SK-N-SH (cell line): ENCODE data around the gene MAPK11. TPM values are rescaled to one million over a fixed set of nuclear protein-coding genes. Genes with fewer than 3 reads are reported as not detected.

ENCODE experiments used
- CTCF ChIA-PET: fragments of 300-600, 350-600 bp; formaldehyde crosslinking; extraction: SDS; loops from one replicate; lab custom pipeline; 2021; lab: Yijun Ruan, JAX
- POLR2A ChIA-PET: fragments of 350-600 bp; sonication (Branson Sonifier 250); formaldehyde crosslinking; extraction: SDS; loops from one replicate; lab custom pipeline; 2020; ENCODE audit warnings: antibody characterized with exemption, inconsistent platforms; lab: Yijun Ruan, JAX
- DNase-seq: peaks from one replicate; pipeline ENCODE4 v3.0.0; 2012
- H2AFZ ChIP-seq: fragments of 200-600 bp; sonication (generic); 2 replicates; pipeline ENCODE4 v1.8.1; 2016; ENCODE audit warnings: antibody characterized with exemption, mild to moderate bottlenecking, low read depth
- H3F3A ChIP-seq: fragments of 200-600 bp; sonication (generic); replicated peaks from 2 replicates; pipeline ENCODE3; 2016; ENCODE audit warnings: antibody characterized with exemption, mild to moderate bottlenecking; ENCODE audit not compliant: insufficient read depth
- H3K27ac ChIP-seq, 2 experiments: fragments of 200-500 bp in 1 of 2; fragments of 200-600 bp in 1 of 2; sonication (Bioruptor generic) in 1 of 2; sonication (generic), shearing (Covaris generic) in 1 of 2; 2 replicates each; pipeline versions ENCODE4 v1.5.1 to v1.6.1; 2014 to 2016; ENCODE audit warnings: low read depth in 2 of 2, inconsistent platforms in 1 of 2, low read length in 1 of 2, mild to moderate bottlenecking in 1 of 2, mixed read lengths in 1 of 2
- H3K27me3 ChIP-seq: fragments of 200-600 bp; sonication (generic), shearing (Covaris generic); 2 replicates; pipeline ENCODE4 v1.6.1; 2016; ENCODE audit warnings: mixed run types; ENCODE audit not compliant: insufficient read depth
- H3K36me3 ChIP-seq, 2 experiments: fragments of 200-500 bp in 1 of 2; fragments of 200-600 bp in 1 of 2; sonication (Bioruptor generic) in 1 of 2; sonication (generic) in 1 of 2; replicated peaks in 1 of 2; 2 replicates each; pipeline versions ENCODE3 to v1.5.1; 2014 to 2016; ENCODE audit warnings: low read length in 1 of 2, mild to moderate bottlenecking in 1 of 2; ENCODE audit not compliant: insufficient read depth in 2 of 2, control insufficient read depth in 1 of 2
- H3K4me1 ChIP-seq, 2 experiments: fragments of 200-500 bp in 1 of 2; fragments of 200-600 bp in 1 of 2; sonication (Bioruptor generic) in 1 of 2; sonication (generic), shearing (Covaris generic) in 1 of 2; 2 replicates each; pipeline versions ENCODE4 v1.5.1 to v1.6.1; 2014 to 2016; ENCODE audit warnings: low read depth in 1 of 2, low read length in 1 of 2, mixed run types in 1 of 2; ENCODE audit not compliant: insufficient read depth in 2 of 2, control insufficient read depth in 1 of 2
- H3K4me2 ChIP-seq: fragments of 200-600 bp; sonication (generic), shearing (Covaris generic); 2 replicates; pipeline ENCODE4 v1.6.1; 2017; ENCODE audit warnings: mixed run types
- H3K4me3 ChIP-seq, 2 experiments: fragments of 200-500 bp in 1 of 2; fragments of 200-600 bp in 1 of 2; sonication (Bioruptor generic) in 1 of 2; sonication (generic), shearing (Covaris generic) in 1 of 2; 2 replicates each; pipeline versions ENCODE4 v1.5.1 to v1.8.1; 2014 to 2016; ENCODE audit warnings: low read depth in 2 of 2, inconsistent platforms in 1 of 2, low read length in 1 of 2, mild to moderate bottlenecking in 1 of 2, mixed read lengths in 1 of 2, moderate library complexity in 1 of 2
- H3K79me2 ChIP-seq: fragments of 200-600 bp; sonication (generic); 2 replicates; pipeline ENCODE4 v1.8.1; 2017; ENCODE audit warnings: mild to moderate bottlenecking; ENCODE audit not compliant: insufficient read depth
- H3K9ac ChIP-seq: fragments of 200-600 bp; sonication (generic); 2 replicates; pipeline ENCODE4 v1.6.1; 2017; ENCODE audit warnings: mixed run types
- H3K9me2 ChIP-seq: fragments of 200-600 bp; sonication (generic); 2 replicates; pipeline ENCODE4 v1.6.1; 2017; ENCODE audit warnings: mixed run types
- H3K9me3 ChIP-seq: fragments of 200-600 bp; sonication (generic); 2 replicates; pipeline ENCODE4 v1.6.1; 2017; ENCODE audit warnings: mixed run types, mild to moderate bottlenecking, moderate library complexity
- H4K20me1 ChIP-seq: fragments of 200-600 bp; sonication (generic); 2 replicates; pipeline ENCODE4 v1.6.1; 2017; ENCODE audit warnings: mild to moderate bottlenecking, mixed run types; ENCODE audit not compliant: insufficient read depth
- CHD2 ChIP-seq: fragments of 150-350 bp; IDR thresholded peaks from 2 replicates; pipeline ENCODE4 v1.6.1; 2018; ENCODE audit warnings: low read length; ENCODE audit not compliant: partially characterized antibody
- EZH2phosphoT487 ChIP-seq: fragments of 200-600 bp; sonication (generic); IDR thresholded peaks from 2 replicates; pipeline ENCODE4 v1.6.1; 2017; ENCODE audit warnings: low read depth, mixed run types, mild to moderate bottlenecking, antibody characterized with exemption, moderate library complexity, borderline replicate concordance
- FOXJ3 ChIP-seq: sonication (generic); formaldehyde crosslinking; IDR thresholded peaks from 2 replicates; pipeline ENCODE4 v1.5.1; 2020; ENCODE audit warnings: mild to moderate bottlenecking, missing genetic modification reagents
- FOXM1 ChIP-seq: IDR thresholded peaks from 2 replicates; pipeline ENCODE4 v1.4.0; 2012; ENCODE audit warnings: low read depth, mild to moderate bottlenecking
- JUND ChIP-seq: IDR thresholded peaks from 2 replicates; pipeline ENCODE4 v1.4.0; 2012
- MEF2A ChIP-seq: IDR thresholded peaks from 2 replicates; pipeline ENCODE4 v1.4.0; 2012; ENCODE audit warnings: low read depth, borderline replicate concordance
- MXI1 ChIP-seq: IDR thresholded peaks from 2 replicates; pipeline ENCODE4 v1.6.1; 2012; ENCODE audit warnings: mild to moderate bottlenecking, low read depth, low read length, improper control_type of control experiment
- NFIC ChIP-seq: IDR thresholded peaks from 2 replicates; pipeline ENCODE4 v1.4.0; 2012; ENCODE audit warnings: borderline replicate concordance
- NRF1 ChIP-seq: IDR thresholded peaks from 2 replicates; pipeline ENCODE4 v1.6.1; 2012; ENCODE audit warnings: low read depth, mild to moderate bottlenecking, low read length
- TAF1 ChIP-seq: IDR thresholded peaks from 2 replicates; pipeline ENCODE4 v1.6.1; 2012; ENCODE audit warnings: low read depth, mild to moderate bottlenecking, low read length, moderate library complexity, borderline replicate concordance
- WGBS: methylation state at CpG from one replicate; pipeline ENCODE4 v1.1.6; 2017; ENCODE audit warnings: low lambda C conversion rate; 5-methylcytosine and 5-hydroxymethylcytosine counted together
- polyA plus RNA-seq, 3 experiments: library from polyadenylated mRNA; depleted of rRNA; stranded (reverse); fragments of >200 nt; gene quantifications; 2 replicates each; pipeline ENCODE4 v1.2.3, GENCODE V29; 2012
- TF ChIP-seq, protein P1 (sequence below): IDR thresholded peaks from 2 replicates; pipeline ENCODE4 v1.4.0; 2012; ENCODE audit warnings: low read depth
- TF ChIP-seq, protein P2 (sequence below): fragments of 150-350 bp; IDR thresholded peaks from 2 replicates; pipeline ENCODE4 v1.6.1; 2017; ENCODE audit warnings: antibody characterized with exemption, low read length, low read depth, borderline replicate concordance
- TF ChIP-seq, protein P3 (sequence below): fragments of 200-600 bp; sonication (generic); IDR thresholded peaks from 2 replicates; pipeline ENCODE4 v1.6.1; 2017; ENCODE audit warnings: antibody characterized with exemption, mild to moderate bottlenecking, moderate library complexity

Gene MAPK11
- polyA plus RNA-seq, 1 of the 3 experiments (the other 2 are of a cell fraction), result 36.0 TPM

DNA sequence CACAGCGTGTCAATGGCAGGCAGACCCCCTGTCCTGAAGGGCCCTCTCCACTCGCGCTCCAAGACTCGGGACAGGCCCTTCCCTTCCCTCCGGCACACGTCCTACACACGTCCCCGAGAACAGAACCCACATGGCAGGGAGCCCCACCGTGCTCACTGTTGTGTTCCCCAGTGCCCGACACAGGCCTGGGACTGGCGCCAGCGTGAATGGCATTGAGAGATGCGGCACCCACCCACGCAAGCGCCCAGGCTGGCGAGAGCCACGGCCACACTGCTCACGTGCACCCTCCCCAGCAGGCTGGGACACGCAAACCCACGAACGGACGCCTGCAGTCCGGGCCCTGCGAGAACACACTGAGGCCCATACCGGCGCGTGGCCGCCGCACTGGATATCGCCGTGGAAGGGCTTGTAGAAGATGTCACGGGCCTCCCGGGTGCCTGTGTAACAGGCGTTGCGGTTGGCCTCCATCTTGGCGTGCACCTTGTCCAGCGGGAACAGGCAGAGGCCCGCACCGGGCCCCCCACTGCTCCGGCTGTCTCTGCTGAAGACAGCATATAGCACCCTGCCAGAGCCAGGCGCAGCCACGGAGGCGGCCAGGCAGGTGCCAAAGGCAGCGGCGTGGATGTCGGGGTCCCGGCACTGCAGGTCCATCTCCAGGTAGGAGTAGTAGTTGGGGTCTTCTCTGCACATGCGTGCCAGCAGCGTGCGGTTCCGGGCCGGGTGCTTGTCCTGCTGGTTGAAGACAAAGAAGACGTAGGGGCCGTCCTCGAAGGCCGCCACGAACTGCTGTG, 19.2 kb upstream of the MAPK11 start:
- Histone ChIP-seq H3K79me2 (peaks cover 74% of the 10 kb centered on the region), H3K4me2 (no peak overlapping the region), H3K9me3 (no peaks in the 10 kb centered on the region), H3K4me3 (no peak overlapping the region), H3K27me3 (no peaks in the 10 kb centered on the region), H3K27ac (no peak overlapping the region; a peak in 1 of 4 replicates), H2AFZ (no peak overlapping the region), H3K4me1 (peaks cover 6 to 21% of the 10 kb centered on the region in 2 experiments; a peak in 3 of 4 replicates), H4K20me1 (peaks cover 87% of the 10 kb centered on the region), H3K36me3 (peaks cover 10 to 57% of the 10 kb centered on the region in 2 experiments), H3F3A (peaks cover 3% of the 10 kb centered on the region), H3K9ac (no peak overlapping the region), H3K9me2 (no peaks in the 10 kb centered on the region)
- POLR2A ChIA-PET, result no interaction called here
- no peak for DNase-seq
- 98% methylated on average over 45 of the region's 57 CpGs for WGBS
- CTCF ChIA-PET, result interaction anchor here (1.0 to 1.5 kb wide), 3 partner anchors 13 to 15 kb away, joined by 3 to 8 read pairs (median 5); no protein-coding TSS in a partner anchor
- TF ChIP-seq NRF1 (no peak), FOXJ3 (CRISPR knock-in tag) (no peak), FOXM1 (no peak), MXI1 (no peak), MEF2A (no peak), TAF1 (no peak), JUND (no peak), EZH2phosphoT487 (no peak), CHD2 (no peak)
- TF ChIP-seq, protein P1, sequence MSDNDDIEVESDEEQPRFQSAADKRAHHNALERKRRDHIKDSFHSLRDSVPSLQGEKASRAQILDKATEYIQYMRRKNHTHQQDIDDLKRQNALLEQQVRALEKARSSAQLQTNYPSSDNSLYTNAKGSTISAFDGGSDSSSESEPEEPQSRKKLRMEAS, result no peak
- TF ChIP-seq, protein P2, sequence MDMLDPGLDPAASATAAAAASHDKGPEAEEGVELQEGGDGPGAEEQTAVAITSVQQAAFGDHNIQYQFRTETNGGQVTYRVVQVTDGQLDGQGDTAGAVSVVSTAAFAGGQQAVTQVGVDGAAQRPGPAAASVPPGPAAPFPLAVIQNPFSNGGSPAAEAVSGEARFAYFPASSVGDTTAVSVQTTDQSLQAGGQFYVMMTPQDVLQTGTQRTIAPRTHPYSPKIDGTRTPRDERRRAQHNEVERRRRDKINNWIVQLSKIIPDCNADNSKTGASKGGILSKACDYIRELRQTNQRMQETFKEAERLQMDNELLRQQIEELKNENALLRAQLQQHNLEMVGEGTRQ, result no peak
- TF ChIP-seq, protein P3, sequence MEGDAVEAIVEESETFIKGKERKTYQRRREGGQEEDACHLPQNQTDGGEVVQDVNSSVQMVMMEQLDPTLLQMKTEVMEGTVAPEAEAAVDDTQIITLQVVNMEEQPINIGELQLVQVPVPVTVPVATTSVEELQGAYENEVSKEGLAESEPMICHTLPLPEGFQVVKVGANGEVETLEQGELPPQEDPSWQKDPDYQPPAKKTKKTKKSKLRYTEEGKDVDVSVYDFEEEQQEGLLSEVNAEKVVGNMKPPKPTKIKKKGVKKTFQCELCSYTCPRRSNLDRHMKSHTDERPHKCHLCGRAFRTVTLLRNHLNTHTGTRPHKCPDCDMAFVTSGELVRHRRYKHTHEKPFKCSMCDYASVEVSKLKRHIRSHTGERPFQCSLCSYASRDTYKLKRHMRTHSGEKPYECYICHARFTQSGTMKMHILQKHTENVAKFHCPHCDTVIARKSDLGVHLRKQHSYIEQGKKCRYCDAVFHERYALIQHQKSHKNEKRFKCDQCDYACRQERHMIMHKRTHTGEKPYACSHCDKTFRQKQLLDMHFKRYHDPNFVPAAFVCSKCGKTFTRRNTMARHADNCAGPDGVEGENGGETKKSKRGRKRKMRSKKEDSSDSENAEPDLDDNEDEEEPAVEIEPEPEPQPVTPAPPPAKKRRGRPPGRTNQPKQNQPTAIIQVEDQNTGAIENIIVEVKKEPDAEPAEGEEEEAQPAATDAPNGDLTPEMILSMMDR, result no peak

DNA sequence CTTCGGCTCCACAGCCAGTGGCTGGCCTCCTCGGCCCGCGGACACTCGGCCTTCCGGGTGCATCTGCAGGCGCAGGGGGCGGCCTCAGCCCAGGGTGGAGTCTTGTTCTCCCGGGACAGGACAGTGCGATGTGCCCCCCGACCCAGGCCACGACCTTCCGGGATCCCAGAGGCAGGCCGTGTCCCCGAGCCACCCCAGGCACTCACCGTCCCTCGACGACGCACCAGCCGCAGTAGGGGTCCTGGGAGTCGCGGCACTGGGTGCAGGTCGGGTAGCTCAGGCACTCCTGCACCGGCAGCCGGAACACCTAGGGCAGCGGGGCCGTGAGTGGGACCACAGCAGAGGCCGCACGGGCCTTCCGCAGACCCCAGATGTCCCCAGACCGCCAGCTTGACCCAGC, 17.6 kb upstream of the MAPK11 start:
- DNase-seq, result no peak
- H3K4me1 ChIP-seq, result peaks cover 0 to 9% of the 10 kb centered on the region in 2 experiments; a peak in 2 of 4 replicates
- TF ChIP-seq, protein P2, result no peak
- TF ChIP-seq NFIC, result no peak
- POLR2A ChIA-PET, result interaction anchor here (0.7 kb wide), 1 partner anchor 9 kb away, joined by 3 read pairs; no protein-coding TSS in a partner anchor
- H3K27me3 ChIP-seq, result no peaks in the 10 kb centered on the region
- peaks cover 12 to 63% of the 10 kb centered on the region in 2 experiments for H3K36me3 ChIP-seq
- no peak overlapping the region for H3K4me2 ChIP-seq
- no peaks in the 10 kb centered on the region for H3F3A ChIP-seq
- peaks cover 71% of the 10 kb centered on the region for H4K20me1 ChIP-seq
- H3K27ac ChIP-seq, result no peak overlapping the region
- CTCF ChIA-PET, result interaction anchor here (1.5 kb wide), 1 partner anchor 11 kb away, joined by 8 read pairs; no protein-coding TSS in a partner anchor
- no CpG with 5 or more reads among the region's 31 CpGs for WGBS
- H3K9me2 ChIP-seq, result no peaks in the 10 kb centered on the region
- H3K4me3 ChIP-seq, result no peak overlapping the region
- no peaks in the 10 kb centered on the region for H3K9me3 ChIP-seq
- peaks cover 61% of the 10 kb centered on the region for H3K79me2 ChIP-seq
- H3K9ac ChIP-seq, result no peak overlapping the region
- no peak overlapping the region for H2AFZ ChIP-seq
